Sigmoid colon (tissue), 4 donors: ENCODE data around the gene FBXL4.

Experiments used
- CTCF ChIP-seq, 4 experiments: fragments of 450-650 bp in 3 of 4; fragments of 200-600 bp in 1 of 4; IDR thresholded peaks; one replicate each; pipeline ENCODE4 v1.5.1; 2016 to 2019; ENCODE audit warnings: antibody characterized with exemption in 4 of 4, mild to moderate bottlenecking in 3 of 4, moderate library complexity in 2 of 4
- EP300 ChIP-seq, 4 donors: sonication (generic); formaldehyde crosslinking; IDR thresholded peaks; one replicate each; pipeline ENCODE4 v1.6.1; 2017; ENCODE audit warnings: antibody characterized with exemption in 4 of 4
- POLR2A ChIP-seq, 2 donors: fragments of 450-650 bp; IDR thresholded peaks; one replicate each; pipeline ENCODE4 v1.6.1; 2016; ENCODE audit warnings: antibody characterized with exemption in 2 of 2, mild to moderate bottlenecking in 2 of 2, moderate library complexity in 2 of 2

DNA sequence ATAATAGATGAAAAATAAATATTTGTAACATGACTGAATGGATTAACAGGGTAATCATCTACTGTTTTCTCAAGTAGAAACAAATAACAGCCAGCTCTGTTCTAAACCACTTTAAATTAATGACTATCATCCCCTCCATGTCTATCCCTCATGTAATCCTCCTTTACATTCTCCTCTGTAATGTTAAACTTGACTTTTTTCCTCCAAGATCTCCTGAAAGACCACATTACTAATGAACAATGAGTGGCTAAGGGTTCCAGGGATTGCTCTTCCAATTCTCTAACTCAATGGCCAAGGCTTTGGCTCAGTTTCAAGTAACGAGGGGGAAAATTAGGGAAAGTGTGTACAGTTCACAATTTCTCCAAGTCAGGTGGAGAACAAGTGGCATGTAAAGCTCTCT is 37.6 kb upstream of the FBXL4 start:
- TF ChIP-seq CTCF (IDR thresholded peaks at IDR 0.05): no peak
- no peak for TF ChIP-seq POLR2A (IDR thresholded peaks at IDR 0.05)
- TF ChIP-seq EP300 (IDR thresholded peaks at IDR 0.05): no peak
